Fibroblast of lung (primary cell): ENCODE data around the gene STARD3NL. TPM values are rescaled to one million over a fixed set of nuclear protein-coding genes. Genes with fewer than 3 reads are reported as not detected.
"Not testable (repeated sequence)": the region's sequence is repeated elsewhere in the genome, so short reads cannot be mapped to it uniquely, and the experiment has no call there.

Source experiments
- DNase-seq, 2 donors: peaks; one replicate each; pipeline versions ENCODE4 v3.0.0 to v3.0.0-alpha.2; 2010; ENCODE audit warnings: low read depth in 2 of 2
- H2AFZ ChIP-seq: 2 replicates; pipeline ENCODE4 v1.5.1; 2012; ENCODE audit warnings: low read length, control low read depth, inconsistent platforms
- H3K27ac ChIP-seq: 2 replicates; pipeline ENCODE4 v1.5.1; 2011; ENCODE audit warnings: low read length, control low read depth; ENCODE audit not compliant: insufficient read depth
- H3K27me3 ChIP-seq: 2 replicates; pipeline ENCODE4 v1.5.1; 2011; ENCODE audit warnings: mild to moderate bottlenecking, low read length; ENCODE audit not compliant: control insufficient read depth, insufficient read depth
- H3K36me3 ChIP-seq: 2 replicates; pipeline ENCODE4 v1.5.1; 2011; ENCODE audit warnings: low read length; ENCODE audit not compliant: control insufficient read depth, insufficient read depth
- H3K4me1 ChIP-seq: 2 replicates; pipeline ENCODE4 v1.5.1; 2011; ENCODE audit warnings: low read length; ENCODE audit not compliant: control insufficient read depth, insufficient read depth; ENCODE audit errors: extremely low read depth
- H3K4me2 ChIP-seq: 2 replicates; pipeline ENCODE4 v1.5.1; 2011; ENCODE audit warnings: low read length, control low read depth; ENCODE audit not compliant: insufficient read depth; ENCODE audit errors: extremely low read depth
- H3K4me3 ChIP-seq, 4 experiments: fragments of 200-600 bp in 1 of 4; sonication (generic) in 1 of 4; replicated peaks in 1 of 4; 2 replicates each; pipeline ENCODE4 v1.5.1; 2011 to 2016; ENCODE audit warnings: low read length in 4 of 4, low read depth in 3 of 4, mild to moderate bottlenecking in 3 of 4, control low read depth in 2 of 4, inconsistent platforms in 1 of 4, mixed read lengths in 1 of 4; ENCODE audit not compliant: insufficient read depth in 1 of 4; ENCODE audit errors: control extremely low read depth in 1 of 4
- H3K79me2 ChIP-seq: 2 replicates; pipeline ENCODE4 v1.5.1; 2012; ENCODE audit warnings: mild to moderate bottlenecking, low read length, inconsistent platforms; ENCODE audit not compliant: control insufficient read depth, insufficient read depth
- H3K9ac ChIP-seq: 2 replicates; pipeline ENCODE4 v1.5.1; 2011; ENCODE audit warnings: mild to moderate bottlenecking, low read length, control low read depth; ENCODE audit not compliant: insufficient read depth
- H3K9me3 ChIP-seq: 2 replicates; pipeline ENCODE4 v1.5.1; 2012; ENCODE audit warnings: low read depth, low read length; ENCODE audit not compliant: control insufficient read depth, insufficient read depth
- H4K20me1 ChIP-seq: 2 replicates; pipeline ENCODE4 v1.5.1; 2011; ENCODE audit warnings: low read length; ENCODE audit not compliant: control insufficient read depth, insufficient read depth; ENCODE audit errors: extremely low read depth
- EZH2 ChIP-seq: IDR thresholded peaks from 2 replicates; pipeline ENCODE4 v1.5.1; 2012; ENCODE audit warnings: low read length, control low read depth, mild to moderate bottlenecking; ENCODE audit errors: missing control alignments
- polyA plus RNA-seq, 2 donors: library from polyadenylated mRNA; depleted of rRNA in 1 of 2; stranded (reverse) in 1 of 2; unstranded in 1 of 2; fragments of >200 nt; gene quantifications; 2 replicates each; pipeline ENCODE4 v1.2.1, GENCODE V29; 2011 to 2012; ENCODE audit warnings: missing spikeins in 1 of 2
- total RNA-seq: library from RNA; depleted of rRNA; stranded (reverse); fragments of >200 nt; gene quantifications from 2 replicates; pipeline ENCODE4 v1.2.1, GENCODE V29; 2014
- TF ChIP-seq, protein P1 (sequence below), 2 donors: IDR thresholded peaks in 1 of 2; conservative IDR thresholded peaks in 1 of 2; 1 replicate in 1 of 2; 2 replicates in 1 of 2; pipeline ENCODE4 v1.5.1; 2011 to 2012; ENCODE audit warnings: low read length in 2 of 2, control low read depth in 1 of 2, inconsistent platforms in 1 of 2, low read depth in 1 of 2, mild to moderate bottlenecking in 1 of 2

Gene STARD3NL
- total and polyA plus RNA-seq, 2 donors (not counting 1 experiment from before 2014, with no cell fraction given), result 71.9 to 105 TPM

DNA sequence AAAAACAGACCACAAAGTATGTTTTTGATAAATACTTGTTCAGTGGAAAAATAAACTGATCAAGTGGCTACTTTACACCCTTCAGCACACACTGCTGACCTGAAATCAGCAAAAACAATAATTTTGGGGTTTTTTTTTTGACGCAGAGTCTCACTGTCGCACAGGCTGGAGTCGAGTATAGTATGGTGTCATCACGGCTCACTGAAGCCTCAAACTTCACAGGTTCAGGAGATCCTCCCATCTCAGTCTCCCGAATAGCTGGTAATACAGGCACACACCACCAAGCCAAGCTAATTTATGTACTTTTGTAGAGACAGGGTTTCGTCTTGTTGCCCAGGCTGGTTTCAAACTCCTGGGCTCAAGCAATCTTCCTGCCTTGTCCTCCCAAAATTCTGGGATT lies 64.8 kb downstream of the STARD3NL start:
- Histone ChIP-seq H3K9me3 (no peaks in the 10 kb centered on the region), H2AFZ (no peak overlapping the region), H3K4me2 (no peak overlapping the region), H3K27me3 (no peaks in the 10 kb centered on the region), H3K4me1 (no peaks in the 10 kb centered on the region), H3K27ac (no peak overlapping the region), H3K79me2 (no peaks in the 10 kb centered on the region), H3K4me3 (no peak overlapping the region), H3K9ac (no peak overlapping the region), H4K20me1 (no peaks in the 10 kb centered on the region), H3K36me3 (no peaks in the 10 kb centered on the region)
- TF ChIP-seq EZH2, result no peak
- TF ChIP-seq, protein P1, sequence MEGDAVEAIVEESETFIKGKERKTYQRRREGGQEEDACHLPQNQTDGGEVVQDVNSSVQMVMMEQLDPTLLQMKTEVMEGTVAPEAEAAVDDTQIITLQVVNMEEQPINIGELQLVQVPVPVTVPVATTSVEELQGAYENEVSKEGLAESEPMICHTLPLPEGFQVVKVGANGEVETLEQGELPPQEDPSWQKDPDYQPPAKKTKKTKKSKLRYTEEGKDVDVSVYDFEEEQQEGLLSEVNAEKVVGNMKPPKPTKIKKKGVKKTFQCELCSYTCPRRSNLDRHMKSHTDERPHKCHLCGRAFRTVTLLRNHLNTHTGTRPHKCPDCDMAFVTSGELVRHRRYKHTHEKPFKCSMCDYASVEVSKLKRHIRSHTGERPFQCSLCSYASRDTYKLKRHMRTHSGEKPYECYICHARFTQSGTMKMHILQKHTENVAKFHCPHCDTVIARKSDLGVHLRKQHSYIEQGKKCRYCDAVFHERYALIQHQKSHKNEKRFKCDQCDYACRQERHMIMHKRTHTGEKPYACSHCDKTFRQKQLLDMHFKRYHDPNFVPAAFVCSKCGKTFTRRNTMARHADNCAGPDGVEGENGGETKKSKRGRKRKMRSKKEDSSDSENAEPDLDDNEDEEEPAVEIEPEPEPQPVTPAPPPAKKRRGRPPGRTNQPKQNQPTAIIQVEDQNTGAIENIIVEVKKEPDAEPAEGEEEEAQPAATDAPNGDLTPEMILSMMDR (conservative IDR thresholded peaks at IDR 0.05 in 1 of 2, IDR thresholded peaks at IDR 0.05 in 1 of 2; ENCODE audit: low read depth in 1 of 2, low read length in 2 of 2), result no peak
- no peak for DNase-seq

GRCh38 chr7:38243345-38243744 lies 65.3 kb downstream of the STARD3NL start:
- DNase-seq, result peak in 1 of 2 donors; percentile 15
- not testable (repeated sequence) for H4K20me1 ChIP-seq, H3K36me3 ChIP-seq

GRCh38 chr7:38244516-38244915 lies 66.5 kb downstream of the STARD3NL start:
- no peaks in the 10 kb centered on the region for H3K27me3 ChIP-seq
- no peak overlapping the region for H3K4me3 ChIP-seq
- no peak for DNase-seq
- H3K36me3 ChIP-seq, result no peaks in the 10 kb centered on the region
- no peak overlapping the region for H3K27ac ChIP-seq
- H3K9ac ChIP-seq, result no peak overlapping the region
- H3K4me2 ChIP-seq, result no peak overlapping the region
- H3K9me3 ChIP-seq, result no peaks in the 10 kb centered on the region
- TF ChIP-seq, protein P1 (conservative IDR thresholded peaks at IDR 0.05 in 1 of 2, IDR thresholded peaks at IDR 0.05 in 1 of 2; ENCODE audit: low read depth in 1 of 2, low read length in 2 of 2), result no peak
- no peak for TF ChIP-seq EZH2
- no peaks in the 10 kb centered on the region for H3K4me1 ChIP-seq
- no peaks in the 10 kb centered on the region for H4K20me1 ChIP-seq
- H2AFZ ChIP-seq, result no peak overlapping the region
- H3K79me2 ChIP-seq, result no peaks in the 10 kb centered on the region

More at GRCh38 chr7:38243345-38243744, 65.3 kb downstream of the STARD3NL start:
- not testable (repeated sequence) for H3K4me3 ChIP-seq, H3K4me2 ChIP-seq, H3K79me2 ChIP-seq, H3K27me3 ChIP-seq, H3K9me3 ChIP-seq, H3K9ac ChIP-seq, H3K4me1 ChIP-seq, H3K27ac ChIP-seq, H2AFZ ChIP-seq
